Effector CD4-positive, alpha-beta T cell (primary cell): Measurements from ENCODE around the gene VASN.

Experiments
- DNase-seq: peaks from one replicate; pipeline ENCODE4 v3.0.0-alpha.2; 2020

Gene VASN

DNA sequence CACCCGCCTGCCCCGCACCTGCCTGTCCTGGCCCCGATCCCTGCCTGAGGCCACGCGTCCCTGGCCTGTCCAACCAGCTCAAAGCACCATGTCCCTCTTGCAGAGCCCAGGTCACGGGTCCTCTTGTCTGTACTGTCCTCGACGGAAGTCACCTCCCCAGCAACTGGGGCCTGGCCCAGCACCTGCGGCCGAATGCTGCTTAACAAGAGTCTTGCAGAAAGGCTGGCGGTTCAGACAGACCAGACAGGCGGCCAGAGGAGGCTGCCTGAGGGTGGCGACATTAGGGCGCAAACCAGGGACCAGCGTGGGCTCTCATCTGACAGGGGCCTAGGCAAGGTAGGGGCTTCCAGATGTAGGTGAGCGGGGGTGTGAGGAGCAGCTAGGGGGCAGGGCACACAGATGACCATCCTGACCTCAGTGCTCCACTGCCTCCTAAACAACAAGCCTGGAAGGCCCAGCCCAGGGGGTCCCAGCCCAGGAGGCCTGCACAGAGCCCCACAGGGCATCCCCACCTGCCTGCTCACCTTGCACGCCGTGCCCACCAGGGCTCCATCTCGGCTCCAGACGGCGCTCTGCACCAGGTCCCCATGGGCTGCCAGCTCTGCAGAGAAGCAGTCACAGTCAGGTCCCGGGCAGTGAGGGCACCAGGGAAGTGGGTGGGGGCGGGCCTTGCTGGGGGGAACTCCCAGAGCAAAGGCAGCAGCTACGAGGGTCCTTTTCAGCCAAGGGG lies 33.5 kb downstream of the VASN start:
- no peak for DNase-seq

GRCh38 chr16:4407543-4408322 lies 36.1 kb downstream of the VASN start:
- DNase-seq: no peak

GRCh38 chr16:4408323-4408690 lies 36.7 kb downstream of the VASN start:
- DNase-seq: no peak

DNA sequence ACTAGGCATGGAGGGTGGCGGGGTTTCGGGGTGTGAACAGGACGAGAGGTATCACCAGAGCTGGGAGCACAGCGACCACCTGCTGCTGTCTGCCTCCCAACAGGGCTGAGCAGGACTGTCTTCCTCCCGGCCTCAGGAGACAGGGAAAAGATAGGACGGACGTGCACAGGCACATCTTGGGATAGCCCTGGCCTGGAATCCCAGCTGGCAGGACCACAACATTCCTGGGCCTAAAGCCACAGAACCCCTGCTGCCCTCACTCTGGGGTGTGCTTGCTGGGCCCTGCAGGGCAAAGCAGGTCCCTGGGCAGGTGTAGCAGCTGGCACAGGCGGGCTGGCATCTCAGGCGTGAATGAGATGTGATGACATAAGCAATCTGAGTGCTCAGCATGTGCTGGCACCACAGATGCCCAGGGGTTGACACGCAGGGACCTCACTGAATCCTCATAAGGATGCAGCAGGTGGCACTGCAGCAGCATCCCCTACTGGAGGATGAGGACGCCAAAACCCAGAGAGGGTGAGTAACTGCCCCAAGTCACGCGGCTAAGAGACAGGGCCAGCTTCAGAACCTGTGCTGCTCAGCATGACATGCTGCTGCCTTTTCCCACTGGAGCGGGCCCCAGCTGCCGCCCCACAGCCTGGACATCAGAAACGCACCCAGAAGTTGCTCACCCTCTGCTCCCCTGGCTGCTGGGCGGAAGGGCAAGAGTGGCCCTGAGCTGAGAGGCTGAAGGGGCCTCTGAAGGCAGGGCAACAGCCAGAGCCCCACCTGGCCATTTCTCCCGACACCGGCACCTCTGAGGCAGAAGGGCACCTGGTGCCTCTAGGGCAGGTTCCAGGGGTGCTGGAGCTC lies 37.7 kb downstream of the VASN start:
- no peak for DNase-seq

GRCh38 chr16:4410335-4411075 lies 38.9 kb downstream of the VASN start:
- DNase-seq: no peak

GRCh38 chr16:4411684-4412083 lies 40.0 kb downstream of the VASN start:
- DNase-seq: no peak

GRCh38 chr16:4412159-4412558 lies 40.5 kb downstream of the VASN start:
- DNase-seq: no peak

DNA sequence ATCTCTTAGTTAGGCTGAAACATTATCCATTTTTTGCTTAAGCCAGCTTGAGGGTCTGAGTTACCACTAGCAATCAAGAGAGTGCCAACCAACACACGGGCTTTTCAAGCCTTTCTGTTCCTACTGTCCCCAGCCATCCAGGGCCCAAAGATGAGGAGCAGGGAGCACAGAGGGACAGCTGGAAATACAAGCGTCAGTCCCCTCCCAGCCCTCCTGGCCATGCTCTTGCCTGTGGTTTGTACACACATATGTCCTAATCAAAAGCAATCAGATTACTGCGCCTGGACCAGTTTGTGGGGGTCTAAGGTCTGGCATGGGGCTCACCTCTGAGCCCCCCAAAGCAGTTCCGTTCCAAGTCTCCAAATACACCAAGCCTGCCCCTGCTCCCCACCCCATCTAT lies 41.2 kb downstream of the VASN start:
- no peak for DNase-seq

DNA sequence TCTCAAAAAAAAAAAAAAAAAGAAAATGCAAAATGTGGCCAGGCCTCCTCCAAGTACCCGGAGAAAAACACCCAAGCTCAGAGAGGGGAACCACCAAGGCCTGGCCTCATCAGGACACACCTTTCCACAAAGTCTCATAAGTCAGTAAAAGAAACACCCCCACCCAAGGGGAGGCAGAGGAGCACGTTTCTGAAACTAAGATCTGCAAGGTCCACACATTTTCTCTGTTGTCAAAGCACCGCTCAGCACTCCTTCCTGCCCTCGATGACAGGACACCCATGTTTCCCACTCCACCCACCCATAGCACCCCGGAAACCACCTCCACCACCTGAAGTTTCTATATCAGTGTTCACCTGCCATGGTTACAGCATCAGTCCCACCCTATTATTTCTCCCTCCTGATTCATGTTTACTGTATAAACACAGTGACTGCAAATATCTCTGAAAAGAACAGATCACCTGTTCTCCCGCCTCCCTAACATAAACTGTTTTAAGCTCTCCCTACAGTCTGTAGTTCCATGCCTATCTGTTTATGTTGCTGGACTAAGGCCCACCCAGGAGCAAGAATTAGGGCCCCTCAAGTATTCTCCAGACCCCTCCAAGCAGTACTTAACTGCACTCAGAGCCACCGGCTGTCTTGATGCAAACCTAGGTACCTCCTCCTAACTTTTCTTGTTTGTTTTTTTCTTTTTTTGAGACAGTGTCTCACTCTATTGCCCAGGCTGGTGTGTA lies 42.7 kb downstream of the VASN start:
- peak; percentile 79 for DNase-seq

GRCh38 chr16:4415538-4416199 lies 44.0 kb downstream of the VASN start:
- DNase-seq: peak; percentile 50

GRCh38 chr16:4416200-4417032 lies 44.8 kb downstream of the VASN start, which contains the start of gene CORO7:
TSS of gene CORO7 (minus strand) at chr16:4416596. CDS start at chr16:4416518, 78 bp downstream.
- peak; percentile 99 for DNase-seq

DNA sequence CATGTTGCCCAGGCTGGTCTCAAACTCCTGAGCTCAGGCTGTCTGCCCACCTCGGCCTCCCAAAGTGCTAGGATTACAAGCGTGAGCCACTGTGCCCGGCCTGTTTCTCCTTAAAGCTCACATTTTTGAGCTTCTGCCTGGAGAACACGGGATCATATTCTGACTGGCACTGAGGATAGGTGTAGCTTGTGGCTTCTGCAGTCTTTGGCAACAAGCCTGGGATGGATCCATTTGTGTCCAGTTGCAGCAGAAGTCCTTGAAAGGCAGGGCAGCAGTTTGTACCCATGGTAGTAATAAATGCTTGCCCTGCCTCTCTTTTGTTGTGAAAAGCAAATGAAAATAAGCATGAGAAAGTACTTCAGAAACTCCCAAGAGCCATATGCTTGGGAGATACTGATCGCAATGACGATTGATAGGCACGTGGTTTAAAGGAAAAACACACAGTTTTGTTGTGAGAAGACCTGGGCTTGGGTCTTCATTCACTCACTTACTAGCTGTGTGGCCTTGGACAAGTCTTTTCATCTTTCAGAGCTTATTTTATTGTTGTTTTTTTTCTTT lies 47.8 kb downstream of the VASN start:
- DNase-seq: no peak

- no peak for DNase-seq
These were observed 49.0 kb downstream of the VASN start for GRCh38 chr16:4420505-4421105.

GRCh38 chr16:4425378-4426020 lies 53.9 kb downstream of the VASN start, which contains the start of gene DNAJA3:
TSS of gene DNAJA3 (plus strand) at chr16:4425868. CDS start at chr16:4425882, 14 bp downstream.
- DNase-seq: peak; percentile 91

GRCh38 chr16:4426021-4426684 lies 54.5 kb downstream of the VASN start:
- no peak for DNase-seq

DNA sequence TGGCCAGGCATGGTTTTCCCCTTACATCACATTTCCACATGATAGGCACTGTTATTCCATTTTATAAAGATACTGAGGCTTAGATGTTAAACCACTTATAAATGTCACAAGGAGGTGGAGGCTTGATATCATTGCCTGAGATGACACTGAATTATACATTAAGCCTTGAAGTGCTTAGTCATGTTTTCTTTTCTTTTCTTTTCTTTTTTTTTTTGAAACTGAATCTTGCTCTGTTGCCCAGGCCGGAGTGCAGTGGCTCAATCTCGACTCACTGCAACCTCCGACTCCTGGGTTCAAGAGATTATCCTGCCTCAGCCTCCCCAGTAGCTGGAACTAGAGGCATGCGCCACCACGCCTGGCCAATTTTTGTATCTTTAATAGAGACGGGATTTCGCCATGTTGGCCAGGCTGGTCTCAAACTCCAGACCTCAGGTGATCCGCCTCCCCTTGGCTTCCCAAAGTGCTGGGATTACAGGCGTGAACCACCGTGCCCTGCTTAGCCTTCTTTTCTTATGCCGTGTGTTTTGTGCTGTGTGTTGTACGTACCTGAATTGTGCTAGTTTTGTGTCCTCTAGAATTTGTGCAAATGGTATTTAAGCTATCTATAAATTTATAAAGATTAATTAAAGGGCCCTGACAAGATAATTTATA lies 55.2 kb downstream of the VASN start:
- DNase-seq: no peak

GRCh38 chr16:4428500-4428899 lies 56.9 kb downstream of the VASN start:
- no peak for DNase-seq

- DNase-seq: no peak
These were observed 59.4 kb downstream of the VASN start for GRCh38 chr16:4431023-4431422.
